Ovary (tissue), 9 donors: ENCODE measurements around the gene IGF1R. TPM values are rescaled to one million over a fixed set of nuclear protein-coding genes. Genes with fewer than 3 reads are reported as not detected.

Source experiments
- DNase-seq, 5 donors: peaks; one replicate each; pipeline ENCODE4 v3.0.0-alpha.2; 2019 to 2020
- H3K27ac ChIP-seq, 2 donors: fragments of 200-600 bp; one replicate each; pipeline versions ENCODE4 v1.5.1 to v1.8.0; 2019 to 2022
- H3K27me3 ChIP-seq: fragments of 200-600 bp; one replicate; pipeline ENCODE4 v1.8.0; 2022
- H3K36me3 ChIP-seq: fragments of 200-600 bp; sonication (generic); one replicate; pipeline ENCODE4 v1.5.1; 2019
- H3K4me1 ChIP-seq: one replicate; pipeline ENCODE4 v1.8.1; 2013; ENCODE audit warnings: mild to moderate bottlenecking, moderate library complexity; ENCODE audit not compliant: insufficient read depth
- H3K4me3 ChIP-seq: fragments of 200-600 bp; sonication (generic); one replicate; pipeline ENCODE4 v1.5.1; 2017
- H3K9me3 ChIP-seq, 2 donors: fragments of 200-600 bp in 1 of 2; sonication (generic) in 1 of 2; one replicate each; pipeline versions ENCODE4 v1.5.1 to v1.8.1; 2013 to 2019; ENCODE audit warnings: mild to moderate bottlenecking in 1 of 2, moderate library complexity in 1 of 2
- EP300 ChIP-seq: sonication (generic); formaldehyde crosslinking; IDR thresholded peaks from one replicate; pipeline ENCODE4 v1.6.1; 2017; ENCODE audit warnings: antibody characterized with exemption
- POLR2A ChIP-seq: fragments of 450-650 bp; IDR thresholded peaks from one replicate; pipeline ENCODE4 v1.6.1; 2017; ENCODE audit warnings: antibody characterized with exemption, mild to moderate bottlenecking, moderate library complexity
- WGBS, 3 donors: extraction: QIAGEN DNeasy Blood & Tissue Kit in 1 of 3; methylation state at CpG; one replicate each; pipeline versions ENCODE4 v1.1.5 to v1.1.7; 2013 to 2017; 5-methylcytosine and 5-hydroxymethylcytosine counted together
- intact Hi-C, 4 donors: fragments of 100-400 bp; cut with DNase I; formaldehyde crosslinking; loops; one replicate each; pipeline versions ENCODE4 v1.11.0 to v1.15.1; 2022 to 2023
- polyA plus RNA-seq, 2 donors: library from polyadenylated mRNA; stranded (reverse); fragments of 200-250 nt in 1 of 2; fragments of 350-450 nt in 1 of 2; fragmentation: Illumina TruSeq in 1 of 2; extraction: RNeasy Lipid Tissue Mini Kit (QIAGEN cat#74804) in 1 of 2; gene quantifications; one replicate each; pipeline ENCODE4 v1.2.3, GENCODE V29; 2013 to 2014
- total RNA-seq, 7 donors: library from RNA; depleted of rRNA in 2 of 7; stranded (reverse); fragments of >200 nt in 2 of 7; fragmentation: NEBNext Ultra II Directional in 3 of 7; extraction: Animal tissue kit (Norgen Biotek cat#: 25700) in 3 of 7; gene quantifications; one replicate each; pipeline versions ENCODE4 v1.1.0 to v1.2.4, GENCODE V29; 2016 to 2023
- TF ChIP-seq, protein P1 (sequence below), 3 donors: fragments of 450-650 bp in 2 of 3; fragments of 200-600 bp in 1 of 3; IDR thresholded peaks; one replicate each; pipeline versions ENCODE4 v1.5.1 to v1.8.0; 2016 to 2022; ENCODE audit warnings: antibody characterized with exemption in 3 of 3, mild to moderate bottlenecking in 1 of 3
- donor health status: DM: no; HTN: no; CAD: no; lungs with moderate emphysema.
- donor health status: DM: no; HTN: no; CAD: no.
- donor health status: Bipolar disorder and iron deficiency.
- donor health status: DM: yes; HTN: yes; CAD: no.
- donor health status: DM: no; HTN: no; CAD: no.
- donor health status: DM: yes; HTN: yes; CAD: no.

IGF1R gene
- total and polyA plus RNA-seq, 9 donors, result 15.4 to 88.7 (median 68.9) TPM

DNA sequence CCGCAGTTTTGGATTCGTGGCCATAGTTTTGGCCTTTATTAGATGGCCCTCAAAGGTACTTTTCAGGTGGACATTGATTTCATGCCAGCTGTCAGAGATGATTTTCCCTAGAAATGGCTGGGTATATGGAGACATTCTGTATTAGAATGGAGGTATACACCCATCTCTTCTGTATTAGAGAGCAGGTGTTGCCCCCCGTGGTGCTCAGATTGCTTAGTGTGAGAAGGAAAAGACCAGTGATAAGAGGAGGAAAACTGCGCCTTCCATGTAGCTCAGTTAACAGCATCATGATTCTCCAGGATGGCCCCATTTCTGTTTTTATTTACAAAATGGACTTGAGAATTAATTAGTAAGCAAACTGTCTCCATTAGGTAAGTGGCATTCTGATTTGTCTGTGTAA lies 145.9 kb downstream of the IGF1R start:
- intact Hi-C loops, result loop anchor here in 1 of 4 donors (10.0 kb wide), 1 partner anchor 51 kb away; no protein-coding TSS in a partner anchor

DNA sequence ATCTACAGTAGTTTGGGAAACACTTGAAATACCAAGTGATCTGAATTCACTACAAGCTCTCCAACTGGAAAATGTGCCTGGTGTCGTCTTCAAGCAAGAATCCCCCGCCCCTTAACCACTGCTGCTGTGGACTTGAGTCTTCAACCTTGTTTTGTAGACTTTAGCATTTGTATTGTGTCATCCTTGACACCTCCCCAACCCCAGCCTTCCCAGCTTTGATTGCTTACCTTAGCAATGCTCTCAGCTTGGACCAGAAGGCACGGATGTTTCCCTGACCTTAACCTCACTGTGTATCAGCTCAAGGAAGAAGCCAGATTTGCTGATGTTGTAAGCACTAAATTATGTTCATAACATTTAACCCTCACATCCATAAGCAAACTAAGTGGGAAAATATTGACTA lies 146.4 kb downstream of the IGF1R start:
- intact Hi-C loops, result loop anchor here in 1 of 4 donors (10.0 kb wide), 1 partner anchor 50 kb away; no protein-coding TSS in a partner anchor
- peak in 2 of 5 donors; percentile 32 to 43 for DNase-seq
- H3K27me3 ChIP-seq, result no peaks in the 10 kb centered on the region
- TF ChIP-seq POLR2A (no peak), EP300 (no peak)
- H3K4me1 ChIP-seq, result peaks cover 30% of the 10 kb centered on the region
- no peaks in the 10 kb centered on the region for H3K9me3 ChIP-seq
- H3K4me3 ChIP-seq, result no peak overlapping the region
- no peaks in the 10 kb centered on the region for H3K36me3 ChIP-seq
- no peak overlapping the region for H3K27ac ChIP-seq
- WGBS, 3 donors, result 20 to 34% (median 22%) methylated on average over 3 of the region's 3 CpGs

More for the DNA sequence above, 145.9 kb downstream of the IGF1R start:
- no peak for DNase-seq
- H3K27me3 ChIP-seq, result no peaks in the 10 kb centered on the region
- H3K4me1 ChIP-seq, result peaks cover 26% of the 10 kb centered on the region
- no peaks in the 10 kb centered on the region for H3K36me3 ChIP-seq
- no peak overlapping the region for H3K4me3 ChIP-seq
- TF ChIP-seq POLR2A, result no peak
- TF ChIP-seq, protein P1, sequence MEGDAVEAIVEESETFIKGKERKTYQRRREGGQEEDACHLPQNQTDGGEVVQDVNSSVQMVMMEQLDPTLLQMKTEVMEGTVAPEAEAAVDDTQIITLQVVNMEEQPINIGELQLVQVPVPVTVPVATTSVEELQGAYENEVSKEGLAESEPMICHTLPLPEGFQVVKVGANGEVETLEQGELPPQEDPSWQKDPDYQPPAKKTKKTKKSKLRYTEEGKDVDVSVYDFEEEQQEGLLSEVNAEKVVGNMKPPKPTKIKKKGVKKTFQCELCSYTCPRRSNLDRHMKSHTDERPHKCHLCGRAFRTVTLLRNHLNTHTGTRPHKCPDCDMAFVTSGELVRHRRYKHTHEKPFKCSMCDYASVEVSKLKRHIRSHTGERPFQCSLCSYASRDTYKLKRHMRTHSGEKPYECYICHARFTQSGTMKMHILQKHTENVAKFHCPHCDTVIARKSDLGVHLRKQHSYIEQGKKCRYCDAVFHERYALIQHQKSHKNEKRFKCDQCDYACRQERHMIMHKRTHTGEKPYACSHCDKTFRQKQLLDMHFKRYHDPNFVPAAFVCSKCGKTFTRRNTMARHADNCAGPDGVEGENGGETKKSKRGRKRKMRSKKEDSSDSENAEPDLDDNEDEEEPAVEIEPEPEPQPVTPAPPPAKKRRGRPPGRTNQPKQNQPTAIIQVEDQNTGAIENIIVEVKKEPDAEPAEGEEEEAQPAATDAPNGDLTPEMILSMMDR (IDR thresholded peaks at IDR 0.05), result no peak
- no peak overlapping the region for H3K27ac ChIP-seq
- 80 to 90% (median 85%) methylated on average over 4 of the region's 4 CpGs for WGBS, 3 donors
- no peaks in the 10 kb centered on the region for H3K9me3 ChIP-seq

DNA sequence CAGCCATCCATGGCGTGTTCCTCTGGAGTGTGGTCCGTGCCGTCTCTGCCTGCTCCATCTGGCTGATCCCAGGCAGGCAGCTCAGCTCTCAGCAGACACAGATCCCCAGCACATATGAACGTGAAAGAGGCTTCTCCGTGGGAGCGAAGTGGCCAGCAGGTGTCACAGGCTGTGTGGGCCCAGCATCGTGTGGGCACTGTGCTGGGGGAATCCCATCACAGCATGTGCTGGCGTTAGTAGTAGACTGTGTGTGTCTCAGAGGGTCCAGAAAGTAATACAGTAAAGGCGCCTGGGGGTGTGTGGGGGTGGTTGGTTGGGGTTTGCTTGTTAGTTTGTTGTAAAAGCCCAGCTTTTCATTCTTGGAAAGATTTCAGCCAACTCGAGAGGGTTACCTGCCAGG lies 147.6 kb downstream of the IGF1R start:
- intact Hi-C loops, result loop anchor here in 1 of 4 donors (10.0 kb wide), 1 partner anchor 49 kb away; no protein-coding TSS in a partner anchor

DNA sequence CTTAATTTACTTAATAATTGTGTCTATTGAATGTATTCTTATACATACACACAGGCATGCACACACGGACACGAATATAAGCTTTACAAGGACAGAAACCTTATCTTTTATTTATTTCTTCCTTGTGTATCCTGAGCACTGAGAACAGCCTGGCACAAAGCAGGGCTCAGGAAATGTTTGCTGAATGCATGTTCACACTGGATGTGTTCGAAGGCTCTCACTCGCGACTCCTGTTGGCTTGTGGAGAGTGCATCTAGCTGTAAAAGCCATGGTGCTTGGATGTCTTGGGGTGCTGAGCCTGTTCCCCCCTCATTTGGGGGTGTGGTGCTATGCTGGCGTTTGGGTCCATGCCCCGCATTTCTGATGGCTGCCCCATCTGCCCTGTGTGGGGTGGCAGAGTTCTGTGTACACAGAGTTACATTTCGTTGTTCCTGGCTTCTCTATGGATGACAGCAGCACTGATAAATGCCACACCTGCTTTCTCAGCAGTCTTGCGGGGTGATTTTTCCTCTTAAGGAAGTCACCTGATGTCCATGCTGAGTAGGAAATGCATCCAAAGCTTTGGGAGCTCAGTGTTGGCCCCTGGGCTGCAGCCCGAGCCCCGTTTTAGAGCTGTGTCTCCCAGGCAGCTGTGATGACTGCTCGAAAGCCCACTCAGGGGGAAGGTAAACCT lies 148.5 kb downstream of the IGF1R start:
- no peak for TF ChIP-seq POLR2A
- TF ChIP-seq, protein P1 (IDR thresholded peaks at IDR 0.05), result no peak
- no peak for TF ChIP-seq EP300
- intact Hi-C loops, result loop anchor here in 1 of 4 donors (10.0 kb wide), 1 partner anchor 48 kb away; no protein-coding TSS in a partner anchor
- Histone ChIP-seq H3K4me3 (no peak overlapping the region), H3K4me1 (peaks cover 37% of the 10 kb centered on the region), H3K27me3 (no peaks in the 10 kb centered on the region), H3K9me3 (no peaks in the 10 kb centered on the region), H3K36me3 (no peaks in the 10 kb centered on the region), H3K27ac (no peak overlapping the region)
- no peak for DNase-seq
- 86 to 92% (median 87%) methylated on average over 12 of the region's 12 CpGs for WGBS, 3 donors

More for the DNA sequence above, 147.6 kb downstream of the IGF1R start:
- TF ChIP-seq EP300 (no peak), POLR2A (no peak)
- TF ChIP-seq, protein P1 (IDR thresholded peaks at IDR 0.05), result no peak
- Histone ChIP-seq H3K4me1 (peaks cover 34% of the 10 kb centered on the region), H3K9me3 (no peaks in the 10 kb centered on the region), H3K36me3 (no peaks in the 10 kb centered on the region), H3K4me3 (no peak overlapping the region), H3K27ac (no peak overlapping the region), H3K27me3 (no peaks in the 10 kb centered on the region)
- DNase-seq, result no peak
- 77 to 86% (median 79%) methylated on average over 10 of the region's 10 CpGs for WGBS, 3 donors

DNA sequence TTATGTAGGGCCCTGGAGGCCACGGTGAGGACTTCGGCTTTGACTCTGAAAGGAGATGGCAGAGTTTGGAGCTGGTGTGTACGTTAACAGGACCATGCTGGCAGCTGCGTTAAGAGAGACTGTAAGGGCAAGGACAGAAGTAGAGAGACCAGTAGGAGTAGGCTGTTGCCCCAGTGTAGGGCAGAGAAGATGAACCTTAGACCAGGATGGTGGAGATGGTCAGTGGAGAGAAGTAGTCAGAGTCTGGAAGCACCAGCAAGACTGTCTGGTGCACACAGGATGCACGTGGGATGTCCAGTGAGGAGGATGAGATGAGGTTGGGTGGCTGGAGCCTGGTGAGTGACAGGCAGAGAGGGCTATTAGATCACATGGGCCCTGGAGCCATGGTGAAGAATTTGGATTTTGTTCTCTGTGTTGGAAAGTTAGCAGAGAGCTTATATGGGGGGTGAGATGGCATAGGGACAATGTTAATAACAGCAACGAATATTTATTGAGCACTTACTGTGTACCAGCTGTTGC lies 150.1 kb downstream of the IGF1R start:
- H3K4me1 ChIP-seq, result peaks cover 34% of the 10 kb centered on the region
- WGBS, 3 donors, result 90 to 94% (median 91%) methylated on average over 6 of the region's 6 CpGs
- no peak for DNase-seq
- H3K36me3 ChIP-seq, result no peaks in the 10 kb centered on the region
- no peak for TF ChIP-seq POLR2A
- TF ChIP-seq, protein P1 (IDR thresholded peaks at IDR 0.05), result no peak
- no peak for TF ChIP-seq EP300
- no peaks in the 10 kb centered on the region for H3K9me3 ChIP-seq
- H3K27ac ChIP-seq, result no peak overlapping the region
- intact Hi-C loops, result loop anchor here in 1 of 4 donors (10.0 kb wide), 1 partner anchor 46 kb away; no protein-coding TSS in a partner anchor
- no peak overlapping the region for H3K4me3 ChIP-seq
- H3K27me3 ChIP-seq, result no peaks in the 10 kb centered on the region
